AG04450 (cell line): Measurements from ENCODE around the gene SLC25A15. TPM values are rescaled to one million over a fixed set of nuclear protein-coding genes. Genes with fewer than 3 reads are reported as not detected.
"Not testable (repeated sequence)": the region's sequence is repeated elsewhere in the genome, so short reads cannot be mapped to it uniquely, and the experiment has no call there.

Experiments
- CTCF ChIA-PET: fragments of 300-600, 350-600 bp; formaldehyde crosslinking; extraction: SDS; loops from one replicate; lab custom pipeline; 2022; ENCODE audit warnings: antibody characterized with exemption, inconsistent platforms; lab: Charles Lee
- POLR2A ChIA-PET: fragments of 350-600 bp; formaldehyde crosslinking; extraction: SDS; loops from one replicate; lab custom pipeline; 2021; ENCODE audit warnings: antibody characterized with exemption, inconsistent platforms; lab: Yijun Ruan, JAX
- DNase-seq: peaks from one replicate; pipeline ENCODE4 v3.0.0-alpha.2; 2011; ENCODE audit warnings: low read depth, low spot score
- H3K27ac ChIP-seq: one replicate; pipeline ENCODE4 v1.5.1; 2012; ENCODE audit warnings: low read depth, low read length, control low read depth
- H3K27me3 ChIP-seq: one replicate; pipeline ENCODE4 v1.6.0; 2012; ENCODE audit warnings: low read length; ENCODE audit not compliant: control insufficient read depth, insufficient read depth
- H3K4me3 ChIP-seq: 2 replicates; pipeline ENCODE4 v1.5.1; 2011; ENCODE audit warnings: mild to moderate bottlenecking, low read depth, low read length, control low read depth
- H3K9me3 ChIP-seq: 2 replicates; pipeline ENCODE4 v1.5.1; 2012; ENCODE audit warnings: low read length; ENCODE audit not compliant: control insufficient read depth, insufficient read depth
- polyA plus RNA-seq: library from polyadenylated mRNA; depleted of rRNA; stranded (reverse); fragments of >200 nt; gene quantifications from 2 replicates; pipeline ENCODE4 v1.2.3, GENCODE V29; 2011
- TF ChIP-seq, protein P1 (sequence below): IDR thresholded peaks from 2 replicates; pipeline ENCODE4 v1.5.1; 2011; ENCODE audit warnings: low read depth, low read length, control low read depth, inconsistent platforms

The SLC25A15 gene
- polyA plus RNA-seq, 1 experiment = 9.9 TPM

GRCh38 chr13:40786568-40786996 is 2.8 kb upstream of the SLC25A15 start:
- Histone ChIP-seq H3K27me3 (no peaks in the 10 kb centered on the region), H3K9me3 (no peaks in the 10 kb centered on the region), H3K4me3 (no peak overlapping the region), H3K27ac (peak overlapping the region; percentile 47)
- TF ChIP-seq, protein P1, sequence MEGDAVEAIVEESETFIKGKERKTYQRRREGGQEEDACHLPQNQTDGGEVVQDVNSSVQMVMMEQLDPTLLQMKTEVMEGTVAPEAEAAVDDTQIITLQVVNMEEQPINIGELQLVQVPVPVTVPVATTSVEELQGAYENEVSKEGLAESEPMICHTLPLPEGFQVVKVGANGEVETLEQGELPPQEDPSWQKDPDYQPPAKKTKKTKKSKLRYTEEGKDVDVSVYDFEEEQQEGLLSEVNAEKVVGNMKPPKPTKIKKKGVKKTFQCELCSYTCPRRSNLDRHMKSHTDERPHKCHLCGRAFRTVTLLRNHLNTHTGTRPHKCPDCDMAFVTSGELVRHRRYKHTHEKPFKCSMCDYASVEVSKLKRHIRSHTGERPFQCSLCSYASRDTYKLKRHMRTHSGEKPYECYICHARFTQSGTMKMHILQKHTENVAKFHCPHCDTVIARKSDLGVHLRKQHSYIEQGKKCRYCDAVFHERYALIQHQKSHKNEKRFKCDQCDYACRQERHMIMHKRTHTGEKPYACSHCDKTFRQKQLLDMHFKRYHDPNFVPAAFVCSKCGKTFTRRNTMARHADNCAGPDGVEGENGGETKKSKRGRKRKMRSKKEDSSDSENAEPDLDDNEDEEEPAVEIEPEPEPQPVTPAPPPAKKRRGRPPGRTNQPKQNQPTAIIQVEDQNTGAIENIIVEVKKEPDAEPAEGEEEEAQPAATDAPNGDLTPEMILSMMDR = no peak
- CTCF ChIA-PET = interaction anchor here (1.3 kb wide), 1 partner anchor 10 kb away, joined by 7 read pairs; no protein-coding TSS in a partner anchor
- POLR2A ChIA-PET = interaction anchor here (1.3 kb wide), 1 partner anchor 135 kb away, joined by 7 read pairs; no protein-coding TSS in a partner anchor
- DNase-seq = no peak

DNA sequence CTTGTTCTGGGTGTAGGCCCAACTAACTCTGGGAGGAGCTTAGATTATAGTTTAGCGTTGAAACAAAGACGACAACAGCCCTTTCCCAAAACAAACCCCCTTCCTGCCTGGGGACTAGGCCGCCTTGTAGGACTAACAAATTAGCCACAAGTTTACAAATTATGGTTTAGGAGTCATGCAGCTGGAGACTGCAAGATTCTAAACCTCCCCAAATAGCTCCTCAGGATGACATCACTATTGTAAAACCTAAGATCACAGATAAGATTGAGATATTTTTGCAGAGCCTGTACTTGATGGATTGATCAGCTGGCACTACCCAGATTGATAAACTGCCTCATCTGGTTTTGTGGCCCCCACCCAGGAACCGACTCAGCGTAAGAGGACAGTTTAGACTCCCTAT is 2.3 kb upstream of the SLC25A15 start:
- POLR2A ChIA-PET = interaction anchor here (0.6 to 1.3 kb wide), 2 partner anchors 135 to 277 kb away, joined by 3 to 7 read pairs; no protein-coding TSS in a partner anchor
- TF ChIP-seq, protein P1 = no peak
- Histone ChIP-seq H3K4me3 (no peak overlapping the region), H3K27ac (peak overlapping the region; percentile 47), H3K27me3 (no peaks in the 10 kb centered on the region), H3K9me3 (no peaks in the 10 kb centered on the region)
- DNase-seq = peak; percentile 79
- CTCF ChIA-PET = interaction anchor here (0.7 to 1.3 kb wide), 2 partner anchors 9 to 10 kb away, joined by 3 to 7 read pairs; no protein-coding TSS in a partner anchor

GRCh38 chr13:40788540-40789274 is 704 bp upstream of the SLC25A15 start:
- H3K27ac ChIP-seq = peak overlapping the region; percentile 61
- not testable (repeated sequence) for H3K27me3 ChIP-seq, DNase-seq, H3K9me3 ChIP-seq
- POLR2A ChIA-PET = interaction anchor here (1.5 kb wide), 1 partner anchor 133 kb away, joined by 6 read pairs; no protein-coding TSS in a partner anchor
- peak overlapping the region; percentile 74 for H3K4me3 ChIP-seq
- CTCF ChIA-PET = interaction anchor here (0.7 to 2.0 kb wide), 5 partner anchors 11 to 266 kb away, joined by 3 to 7 read pairs (median 4); no protein-coding TSS in a partner anchor

DNA sequence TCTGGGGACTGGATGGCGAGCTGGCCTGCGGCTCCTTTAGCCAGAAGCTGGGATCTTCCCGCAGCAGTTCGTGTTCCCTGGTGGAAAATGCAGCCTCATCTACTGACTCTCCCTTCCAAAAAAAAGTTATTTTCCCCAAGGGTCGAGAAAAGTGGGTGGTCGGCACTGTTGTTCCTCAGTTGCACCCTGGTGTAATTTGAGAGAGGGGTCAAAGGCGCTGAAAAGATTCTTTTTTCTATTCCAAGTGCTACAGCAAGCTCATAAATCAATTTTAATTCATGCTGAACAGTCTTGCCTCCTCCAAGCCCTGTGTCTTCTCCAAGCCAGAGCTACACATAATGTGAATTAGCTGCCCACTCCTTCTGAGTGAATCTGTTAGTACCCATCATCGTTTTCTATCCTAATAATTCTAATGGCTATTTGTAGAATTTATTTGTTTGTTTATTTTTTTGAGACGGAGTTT is 774 bp downstream of the SLC25A15 start:
- H3K9me3 ChIP-seq = no peaks in the 10 kb centered on the region
- no peak for DNase-seq
- no peaks in the 10 kb centered on the region for H3K27me3 ChIP-seq
- H3K4me3 ChIP-seq = peak overlapping the region; percentile 74
- ChIA-PET CTCF (interaction anchor here (1.6 to 2.0 kb wide), 2 partner anchors 13 to 131 kb away, joined by 4 to 7 read pairs; no protein-coding TSS in a partner anchor), POLR2A (interaction anchor here (1.5 kb wide), 1 partner anchor 131 kb away, joined by 6 read pairs; no protein-coding TSS in a partner anchor)
- TF ChIP-seq, protein P1 = no peak
- H3K27ac ChIP-seq = peak overlapping the region; percentile 65

- POLR2A ChIA-PET = no interaction called here
- TF ChIP-seq, protein P1 = no peak
- CTCF ChIA-PET = no interaction called here
Measured at GRCh38 chr13:40792284-40793051, 3.1 kb downstream of the SLC25A15 start.

More at GRCh38 chr13:40792284-40793051, 3.1 kb downstream of the SLC25A15 start:
- no peak overlapping the region for H3K27ac ChIP-seq
- no peaks in the 10 kb centered on the region for H3K9me3 ChIP-seq
- H3K27me3 ChIP-seq = no peaks in the 10 kb centered on the region
- DNase-seq = no peak
- H3K4me3 ChIP-seq = no peak overlapping the region
